Tibial nerve (tissue), 4 donors: ENCODE results near the gene PHACTR1. TPM values are rescaled to one million over a fixed set of nuclear protein-coding genes. Genes with fewer than 3 reads are reported as not detected.
"Not testable (repeated sequence)": the region's sequence is repeated elsewhere in the genome, so short reads cannot be mapped to it uniquely, and the experiment has no call there.

Experiments used
- DNase-seq, 2 donors: peaks; one replicate each; pipeline ENCODE4 v3.0.0-alpha.2; 2019; ENCODE audit warnings: low spot score in 2 of 2
- H3K27ac ChIP-seq, 4 donors: fragments of 200-600 bp; sonication (generic) in 3 of 4; one replicate each; pipeline ENCODE4 v1.5.1; 2017 to 2019; ENCODE audit warnings: mild to moderate bottlenecking in 1 of 4
- H3K27me3 ChIP-seq, 2 donors: fragments of 200-600 bp; sonication (generic) in 1 of 2; one replicate each; pipeline versions ENCODE4 v1.5.1 to v1.6.0; 2017 to 2019
- H3K36me3 ChIP-seq, 3 donors: fragments of 200-600 bp; sonication (generic); one replicate each; pipeline ENCODE4 v1.5.1; 2018 to 2019
- H3K4me1 ChIP-seq, 4 donors: fragments of 200-600 bp; sonication (generic) in 3 of 4; one replicate each; pipeline ENCODE4 v1.5.1; 2017 to 2019
- H3K4me3 ChIP-seq, 4 donors: fragments of 200-600 bp; sonication (generic) in 3 of 4; one replicate each; pipeline ENCODE4 v1.5.1; 2017 to 2019; ENCODE audit warnings: mild to moderate bottlenecking in 1 of 4, moderate library complexity in 1 of 4
- H3K9me3 ChIP-seq, 4 donors: fragments of 200-600 bp; sonication (generic) in 3 of 4; one replicate each; pipeline ENCODE4 v1.5.1; 2017 to 2019
- EP300 ChIP-seq, 2 donors: sonication (generic); formaldehyde crosslinking; IDR thresholded peaks; one replicate each; pipeline ENCODE4 v1.6.1; 2017; ENCODE audit warnings: antibody characterized with exemption in 2 of 2, mild to moderate bottlenecking in 1 of 2
- POLR2A ChIP-seq, 2 donors: fragments of 450-650 bp; IDR thresholded peaks; one replicate each; pipeline ENCODE4 v1.6.1; 2017; ENCODE audit warnings: antibody characterized with exemption in 2 of 2, mild to moderate bottlenecking in 2 of 2, moderate library complexity in 2 of 2
- WGBS, 2 donors: methylation state at CpG; one replicate each; pipeline ENCODE4 v1.1.5; 2018; 5-methylcytosine and 5-hydroxymethylcytosine counted together
- total RNA-seq, 4 donors: library from RNA; depleted of rRNA; stranded (reverse); fragments of >200 nt; gene quantifications; one replicate each; pipeline ENCODE4 v1.1.0, GENCODE V29; 2016
- TF ChIP-seq, protein P1 (sequence below), 5 experiments: fragments of 200-600 bp in 3 of 5; fragments of 450-650 bp in 2 of 5; sonication (generic) in 3 of 5; IDR thresholded peaks; one replicate each; pipeline ENCODE4 v1.5.1; 2016 to 2019; ENCODE audit warnings: antibody characterized with exemption in 5 of 5, mild to moderate bottlenecking in 3 of 5, moderate library complexity in 2 of 5

The PHACTR1 gene
- total RNA-seq, 4 donors from 2014 or later, result 1.5 to 2.7 (median 1.6) TPM

DNA sequence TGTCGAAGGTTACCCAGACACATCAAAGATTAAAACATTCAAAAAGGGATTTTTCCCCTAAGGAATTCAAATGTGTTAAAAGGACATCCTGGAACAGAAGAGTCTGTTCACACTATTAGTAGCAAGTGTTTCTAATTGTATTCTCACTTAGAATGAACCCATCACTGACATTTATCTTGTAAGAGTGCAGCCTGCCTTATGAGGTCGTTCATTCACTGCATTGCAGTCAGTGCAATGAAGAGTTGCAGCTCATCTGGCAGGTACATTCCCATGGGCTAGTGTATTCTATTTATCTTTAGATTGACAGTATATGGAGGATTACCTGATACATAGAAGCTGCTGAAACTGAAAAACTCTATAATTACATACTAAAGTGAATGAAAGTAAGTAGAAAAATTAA is 36.5 kb downstream of the PHACTR1 start:
- Histone ChIP-seq H3K4me3 (no peak overlapping the region), H3K9me3 (no peaks in the 10 kb centered on the region), H3K27ac (no peak overlapping the region), H3K36me3 (no peaks in the 10 kb centered on the region), H3K4me1 (peaks cover 0 to 16% (median 5%) of the 10 kb centered on the region in 4 donors), H3K27me3 (peaks cover 0 to 27% of the 10 kb centered on the region in 2 donors)
- 75 to 77% methylated on average over 2 of the region's 2 CpGs for WGBS, 2 donors
- TF ChIP-seq POLR2A (IDR thresholded peaks at IDR 0.05) (no peak), EP300 (IDR thresholded peaks at IDR 0.05) (no peak)
- TF ChIP-seq, protein P1, sequence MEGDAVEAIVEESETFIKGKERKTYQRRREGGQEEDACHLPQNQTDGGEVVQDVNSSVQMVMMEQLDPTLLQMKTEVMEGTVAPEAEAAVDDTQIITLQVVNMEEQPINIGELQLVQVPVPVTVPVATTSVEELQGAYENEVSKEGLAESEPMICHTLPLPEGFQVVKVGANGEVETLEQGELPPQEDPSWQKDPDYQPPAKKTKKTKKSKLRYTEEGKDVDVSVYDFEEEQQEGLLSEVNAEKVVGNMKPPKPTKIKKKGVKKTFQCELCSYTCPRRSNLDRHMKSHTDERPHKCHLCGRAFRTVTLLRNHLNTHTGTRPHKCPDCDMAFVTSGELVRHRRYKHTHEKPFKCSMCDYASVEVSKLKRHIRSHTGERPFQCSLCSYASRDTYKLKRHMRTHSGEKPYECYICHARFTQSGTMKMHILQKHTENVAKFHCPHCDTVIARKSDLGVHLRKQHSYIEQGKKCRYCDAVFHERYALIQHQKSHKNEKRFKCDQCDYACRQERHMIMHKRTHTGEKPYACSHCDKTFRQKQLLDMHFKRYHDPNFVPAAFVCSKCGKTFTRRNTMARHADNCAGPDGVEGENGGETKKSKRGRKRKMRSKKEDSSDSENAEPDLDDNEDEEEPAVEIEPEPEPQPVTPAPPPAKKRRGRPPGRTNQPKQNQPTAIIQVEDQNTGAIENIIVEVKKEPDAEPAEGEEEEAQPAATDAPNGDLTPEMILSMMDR (IDR thresholded peaks at IDR 0.05), result no peak
- DNase-seq, result no peak

DNA sequence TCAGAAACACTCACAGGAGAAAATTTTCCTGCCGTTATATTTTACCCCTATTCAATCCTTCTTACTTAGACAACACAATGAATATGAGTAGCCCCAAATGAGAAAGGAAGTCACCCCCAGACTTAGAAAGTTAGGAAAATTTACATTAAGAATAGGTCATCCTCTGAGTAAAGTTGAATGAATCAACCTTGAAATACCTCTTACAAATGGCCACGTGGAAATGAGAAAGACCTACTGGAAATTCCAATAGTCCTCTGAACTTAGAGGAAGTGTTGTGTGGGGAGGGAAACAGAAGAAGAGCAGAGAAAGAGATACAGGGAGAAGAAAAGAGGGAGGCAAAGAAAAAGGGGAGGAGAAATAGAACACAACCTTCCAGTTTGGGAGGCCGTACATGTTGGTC is 43.7 kb downstream of the PHACTR1 start:
- H3K4me3 ChIP-seq, result no peak overlapping the region
- TF ChIP-seq POLR2A (IDR thresholded peaks at IDR 0.05) (no peak), EP300 (IDR thresholded peaks at IDR 0.05) (no peak)
- TF ChIP-seq, protein P1 (IDR thresholded peaks at IDR 0.05), result no peak
- WGBS, 2 donors, result 83 to 84% methylated on average over 3 of the region's 3 CpGs

DNA sequence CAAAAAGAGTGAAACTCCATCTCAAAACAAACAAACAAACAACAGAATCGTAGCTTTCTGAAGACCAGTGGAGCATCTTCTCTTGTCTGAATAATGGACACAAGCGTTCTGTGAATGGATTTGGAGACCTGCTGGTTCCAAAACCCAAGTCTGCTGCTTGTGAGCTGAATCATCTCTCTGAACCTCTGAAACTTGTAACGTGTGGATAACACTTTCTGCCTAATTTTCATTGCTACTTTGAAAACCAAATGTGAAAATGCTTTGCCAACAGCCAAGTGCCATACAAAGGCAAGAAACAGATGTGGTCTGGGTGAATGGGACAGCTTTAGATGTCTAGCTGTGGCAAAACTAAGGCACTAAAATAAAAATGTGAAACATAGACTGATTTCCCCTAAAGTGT is 44.3 kb downstream of the PHACTR1 start:
- Histone ChIP-seq H3K4me1 (no peaks in the 10 kb centered on the region), H3K4me3 (no peak overlapping the region), H3K9me3 (no peaks in the 10 kb centered on the region), H3K27ac (no peak overlapping the region), H3K27me3 (no peaks in the 10 kb centered on the region), H3K36me3 (no peaks in the 10 kb centered on the region)
- WGBS, 2 donors, result 72 to 85% methylated on average over 3 of the region's 3 CpGs
- TF ChIP-seq EP300 (IDR thresholded peaks at IDR 0.05) (no peak), POLR2A (IDR thresholded peaks at IDR 0.05) (no peak)
- TF ChIP-seq, protein P1 (IDR thresholded peaks at IDR 0.05), result no peak
- DNase-seq, result no peak

More for the DNA sequence above, 43.7 kb downstream of the PHACTR1 start:
- Histone ChIP-seq H3K27me3 (no peaks in the 10 kb centered on the region), H3K9me3 (no peaks in the 10 kb centered on the region), H3K36me3 (no peaks in the 10 kb centered on the region), H3K27ac (no peak overlapping the region), H3K4me1 (no peaks in the 10 kb centered on the region)
- DNase-seq, result no peak

DNA sequence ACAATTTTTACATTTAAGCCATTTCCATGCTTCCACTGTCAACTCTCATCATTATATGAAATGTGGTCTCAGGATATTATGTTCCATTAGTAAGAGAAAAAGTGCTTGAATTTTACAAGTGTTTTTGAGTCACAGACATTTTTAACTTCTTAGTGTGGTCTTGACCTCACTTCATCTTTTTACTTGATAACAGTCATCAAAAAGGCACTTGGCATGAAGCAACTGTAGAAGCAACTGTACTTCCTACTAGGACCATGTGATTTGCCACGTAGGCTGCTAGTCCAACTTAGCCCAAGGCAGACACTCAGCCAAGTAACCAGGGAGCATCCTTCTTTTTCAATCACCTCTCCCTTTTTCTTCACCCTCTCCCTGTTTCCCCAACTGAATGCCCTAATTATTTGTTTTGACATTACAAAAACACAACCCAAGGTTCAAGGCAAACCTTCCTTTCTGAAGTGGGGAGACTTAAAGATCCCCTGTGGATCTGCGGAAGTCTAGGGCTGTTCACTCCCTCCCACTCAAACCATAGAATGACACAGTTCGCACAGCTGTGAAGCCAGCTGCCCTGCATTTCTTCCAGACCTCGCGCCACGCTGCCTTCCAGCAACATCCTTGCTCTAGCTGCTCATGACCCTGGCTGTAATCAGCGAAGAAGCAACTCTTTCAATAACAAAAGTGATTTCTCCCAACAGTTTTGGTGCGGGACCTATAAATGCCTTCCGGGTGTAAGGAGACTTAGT is 45.0 kb downstream of the PHACTR1 start:
- H3K4me1 ChIP-seq, result no peaks in the 10 kb centered on the region
- no peak overlapping the region for H3K4me3 ChIP-seq
- no peaks in the 10 kb centered on the region for H3K9me3 ChIP-seq
- no peaks in the 10 kb centered on the region for H3K27me3 ChIP-seq
- 37 to 59% methylated on average over 9 of the region's 9 CpGs for WGBS, 2 donors
- no peak overlapping the region for H3K27ac ChIP-seq
- DNase-seq, result no peak
- TF ChIP-seq, protein P1 (IDR thresholded peaks at IDR 0.05), result no peak
- TF ChIP-seq POLR2A (IDR thresholded peaks at IDR 0.05), result no peak
- H3K36me3 ChIP-seq, result no peaks in the 10 kb centered on the region

DNA sequence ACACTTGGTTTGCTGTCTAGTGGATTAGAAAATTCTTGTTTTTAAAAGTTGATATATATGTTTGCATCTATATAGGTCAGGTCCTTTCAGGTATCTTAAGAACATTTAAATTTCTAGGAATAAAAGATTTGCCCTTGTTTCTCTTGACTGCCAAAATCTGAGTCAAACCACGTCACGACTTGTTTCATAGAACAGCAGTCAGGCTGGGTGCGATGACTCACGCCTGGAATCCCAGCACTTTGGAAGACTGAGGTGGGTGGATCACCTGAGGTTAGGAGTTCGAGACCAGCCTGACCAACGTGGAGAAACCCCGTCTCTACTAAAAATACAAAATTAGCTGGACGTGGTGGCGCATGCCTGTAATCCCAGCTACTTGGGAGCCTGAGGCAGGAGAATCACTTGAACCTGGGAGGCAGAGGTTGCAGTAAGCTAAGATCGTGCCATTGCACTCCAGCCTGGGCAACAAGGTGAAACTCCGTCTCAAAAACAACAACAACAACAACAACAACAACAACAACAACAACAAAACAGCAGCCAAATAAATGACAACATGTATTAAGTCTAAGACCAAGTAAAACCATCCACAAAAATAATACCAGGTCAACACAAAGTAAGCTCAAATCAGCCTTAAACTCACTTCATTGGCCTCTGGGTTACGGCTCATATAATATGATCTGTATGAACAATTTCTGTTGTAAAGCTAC is 46.3 kb downstream of the PHACTR1 start:
- 88 to 89% methylated on average over 12 of the region's 12 CpGs for WGBS, 2 donors
- DNase-seq, result not testable (repeated sequence)

More for the DNA sequence above, 46.3 kb downstream of the PHACTR1 start:
- H3K4me3 ChIP-seq, H3K4me1 ChIP-seq, H3K27me3 ChIP-seq, H3K27ac ChIP-seq, H3K9me3 ChIP-seq, H3K36me3 ChIP-seq: not testable (repeated sequence)
